K562 (cell line): ENCODE results near the gene TFPI. TPM values are rescaled to one million over a fixed set of nuclear protein-coding genes. Genes with fewer than 3 reads are reported as not detected.

Experiments used
- ATAC-seq: fragments of 200-7000 bp; cut with Tn5 transposase; 3 replicates; pipeline ENCODE4 v1.9.1; 2020; ENCODE audit warnings: moderate library complexity
- BruUV-seq: library from RNA; stranded (reverse); fragments of 400-500 nt; replicated peaks from 2 replicates; lab custom pipeline; 2021; lab: Mats Ljungman, UMichigan
- CTCF ChIA-PET: fragments of 300-600 bp; formaldehyde crosslinking; extraction: SDS; loops from one replicate; lab custom pipeline; 2021; ENCODE audit warnings: low intra/inter-chr PET ratio; lab: Yijun Ruan, JAX
- POLR2A ChIA-PET: fragments of 300-600, 350-650 bp; sonication (Branson Sonifier 250); formaldehyde crosslinking; extraction: SDS; loops from one replicate; lab custom pipeline; 2021; ENCODE audit warnings: antibody characterized with exemption, inconsistent platforms; lab: Yijun Ruan, JAX
- DNase-seq, 4 experiments: peaks; one replicate each; pipeline versions ENCODE4 v3.0.0 to v3.0.0-alpha.2; 2011 to 2018; ENCODE audit warnings: low spot score in 3 of 4, mixed read lengths in 3 of 4; ENCODE audit errors: extremely low read depth in 1 of 4
- FAIRE-seq: peaks from 2 replicates; lab custom pipeline; 2011; peaks lifted over from hg19 to GRCh38; lab: Jason Lieb, UNC
- H2AFZ ChIP-seq: 2 replicates; pipeline ENCODE4 v1.6.0; 2011; ENCODE audit warnings: low read depth, low read length, control low read depth, inconsistent platforms
- H3K27ac ChIP-seq: fragments of 200-600 bp; 3 replicates; pipeline ENCODE4 v1.8.0; 2011; ENCODE audit warnings: low read depth, mild to moderate bottlenecking, control low read depth, inconsistent platforms, low read length, moderate library complexity, mixed read lengths; ENCODE audit errors: extremely low read depth
- H3K27me3 ChIP-seq, 2 experiments: fragments of 300-600 bp in 1 of 2; 2 replicates in 1 of 2; 3 replicates in 1 of 2; pipeline versions ENCODE4 v1.6.0 to v1.8.0; 2011; ENCODE audit warnings: inconsistent platforms in 2 of 2, low read length in 2 of 2, mild to moderate bottlenecking in 1 of 2, mixed read lengths in 1 of 2, moderate library complexity in 1 of 2; ENCODE audit not compliant: control insufficient read depth in 2 of 2, insufficient read depth in 2 of 2
- H3K36me3 ChIP-seq: fragments of 300-600 bp; 3 replicates; pipeline ENCODE4 v1.8.0; 2011; ENCODE audit warnings: mild to moderate bottlenecking, low read length, inconsistent platforms; ENCODE audit not compliant: control insufficient read depth, insufficient read depth
- H3K4me1 ChIP-seq, 2 experiments: fragments of 200-600 bp in 1 of 2; replicated peaks in 1 of 2; 2 replicates in 1 of 2; 3 replicates in 1 of 2; pipeline versions ENCODE4 v1.5.1 to v1.8.0; 2011; ENCODE audit warnings: inconsistent platforms in 2 of 2, low read length in 2 of 2, mild to moderate bottlenecking in 1 of 2, mixed read lengths in 1 of 2, moderate library complexity in 1 of 2; ENCODE audit not compliant: control insufficient read depth in 2 of 2, insufficient read depth in 2 of 2
- H3K4me2 ChIP-seq: 2 replicates; pipeline ENCODE4 v1.6.1; 2011; ENCODE audit warnings: low read length, control low read depth, inconsistent platforms, mixed read lengths; ENCODE audit not compliant: insufficient read depth
- H3K4me3 ChIP-seq: fragments of 200-600 bp; sonication (generic), shearing (Covaris generic); 2 replicates; pipeline ENCODE4 v1.5.1; 2016; ENCODE audit warnings: control low read depth, inconsistent platforms
- H3K79me2 ChIP-seq: fragments of 200-600 bp; 3 replicates; pipeline ENCODE4 v1.8.0; 2011; ENCODE audit warnings: low read length, inconsistent platforms; ENCODE audit not compliant: control insufficient read depth, insufficient read depth
- H3K9ac ChIP-seq, 2 experiments: 2 replicates each; pipeline versions ENCODE4 v1.6.0 to v1.6.1; 2011; ENCODE audit warnings: low read depth in 2 of 2, low read length in 2 of 2, control low read depth in 1 of 2, inconsistent platforms in 1 of 2, mild to moderate bottlenecking in 1 of 2, mixed read lengths in 1 of 2; ENCODE audit not compliant: insufficient read depth in 1 of 2
- H3K9me1 ChIP-seq: one replicate; pipeline ENCODE4 v1.6.0; 2011; ENCODE audit warnings: inconsistent platforms, mild to moderate bottlenecking, low read length, moderate library complexity; ENCODE audit not compliant: control insufficient read depth, insufficient read depth
- H3K9me3 ChIP-seq: replicated peaks from 2 replicates; pipeline ENCODE4 v1.5.1; 2011; ENCODE audit warnings: low read depth, low read length, inconsistent platforms; ENCODE audit not compliant: control insufficient read depth, insufficient read depth
- H4K20me1 ChIP-seq: replicated peaks from 2 replicates; pipeline ENCODE4 v1.6.1; 2011; ENCODE audit warnings: low read length, inconsistent platforms, mixed read lengths; ENCODE audit not compliant: control insufficient read depth, insufficient read depth
- DACH1 ChIP-seq: fragments of 450-650 bp; IDR thresholded peaks from 2 replicates; pipeline ENCODE4 v1.6.1; 2018; ENCODE audit not compliant: partially characterized antibody
- DMBX1 ChIP-seq: fragments of 250-450 bp; sonication (Bioruptor Pico); IDR thresholded peaks from 2 replicates; pipeline ENCODE4 v1.8.0; 2022; ENCODE audit warnings: inconsistent platforms, mild to moderate bottlenecking, moderate library complexity, borderline replicate concordance
- HDAC8 ChIP-seq: fragments of 450-650 bp; IDR thresholded peaks from 2 replicates; pipeline ENCODE4 v1.6.1; 2016; ENCODE audit warnings: mild to moderate bottlenecking, missing genetic modification characterization, moderate library complexity, missing compliant biosample characterization
- MTA2 ChIP-seq: fragments of 450-650 bp; IDR thresholded peaks from 2 replicates; pipeline ENCODE4 v1.6.1; 2016; ENCODE audit warnings: low read depth
- RFX1 ChIP-seq: fragments of 450-650 bp; IDR thresholded peaks from 2 replicates; pipeline ENCODE4 v1.6.1; 2016; ENCODE audit warnings: mild to moderate bottlenecking, moderate library complexity
- STAT5A ChIP-seq: IDR thresholded peaks from 2 replicates; pipeline ENCODE4 v1.6.1; 2012; ENCODE audit warnings: low read length, inconsistent platforms, borderline replicate concordance
- ZNF3 ChIP-seq: fragments of 250-450 bp; sonication (Bioruptor Pico); IDR thresholded peaks from 2 replicates; pipeline ENCODE4 v1.5.0; 2021; ENCODE audit warnings: mild to moderate bottlenecking, moderate library complexity
- ZNF316 ChIP-seq: fragments of 450-650 bp; IDR thresholded peaks from 2 replicates; pipeline ENCODE4 v1.6.1; 2016
- ZNF408 ChIP-seq: fragments of 250-450 bp; sonication (Bioruptor Pico); IDR thresholded peaks from 2 replicates; pipeline ENCODE4 v1.4.0; 2020; ENCODE audit warnings: low read depth, mild to moderate bottlenecking, moderate library complexity
- WGBS: fragments of 100-300 bp; shearing (Covaris generic); methylation state at CpG from one replicate; pipeline ENCODE4 v1.1.6; 2016; ENCODE audit warnings: low coverage, mixed read lengths; ENCODE audit not compliant: insufficient coverage; ENCODE audit errors: missing lambda C conversion rate; 5-methylcytosine and 5-hydroxymethylcytosine counted together
- in situ Hi-C: fragments of 300-500 bp; cut with MboI; formaldehyde crosslinking; loops from 4 replicates; pipeline ENCODE4 v1.15.0; 2018; ENCODE audit warnings: inconsistent platforms, mixed read lengths
- intact Hi-C: fragments of 100-400 bp; cut with micrococcal nuclease; formaldehyde crosslinking; loops from 2 replicates; pipeline ENCODE4 v1.14.2; 2022
- polyA plus RNA-seq, 8 experiments: library from polyadenylated mRNA; depleted of rRNA in 4 of 8; stranded (reverse) in 5 of 8; unstranded in 3 of 8; fragments of >200 nt; fragmentation: Nextera tagmentation in 2 of 8; fragmentation: Illumina TruSeq in 1 of 8; extraction: Ambion mirVana in 2 of 8; extraction: Trizol in 1 of 8; gene quantifications; 2 replicates each; pipeline versions ENCODE4 v1.2.1 to v1.2.3, GENCODE V29; 2011 to 2014; ENCODE audit warnings: inconsistent platforms in 1 of 8, missing spikeins in 1 of 8
- total RNA-seq, 7 experiments: library from RNA; depleted of rRNA in 6 of 7; stranded (reverse); fragments of >200 nt in 6 of 7; fragmentation: Illumina TruSeq in 2 of 7; extraction: Trizol in 2 of 7; gene quantifications; 2 replicates each; pipeline versions ENCODE4 v1.2.1 to v1.2.3, GENCODE V29; 2011 to 2021; ENCODE audit warnings: low replicate concordance in 1 of 7
- TF ChIP-seq, protein P1 (sequence below): fragments of 200-400 bp; formaldehyde crosslinking; IDR thresholded peaks from 2 replicates; pipeline ENCODE4 v1.6.1; 2017; ENCODE audit warnings: mild to moderate bottlenecking, low read depth, low read length, moderate library complexity

TFPI gene
- total and polyA plus RNA-seq, 9 of the 15 experiments (the other 6 are each of a cell fraction or from before 2014, with no cell fraction given) = 53.5 to 219 (median 100) TPM

DNA sequence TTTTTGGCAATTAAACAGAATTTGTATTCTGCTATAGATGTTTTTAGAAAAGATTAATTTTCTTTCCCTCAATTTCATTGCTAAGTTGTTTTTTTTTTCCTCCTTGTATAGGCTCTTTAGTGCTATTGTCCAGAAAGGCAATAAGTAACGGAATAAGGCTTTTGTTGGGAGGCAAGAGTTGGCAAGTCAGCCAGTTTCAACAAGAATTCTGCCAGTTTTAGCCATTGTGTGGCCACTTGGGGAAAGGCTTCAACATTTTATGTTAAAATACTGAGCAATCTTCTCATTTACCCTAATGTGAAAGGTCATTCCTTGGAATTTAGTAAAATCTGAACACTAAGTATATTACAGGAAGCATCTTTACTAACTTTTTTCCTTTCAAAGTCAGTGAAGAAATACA is 115.8 kb downstream of the TFPI start:
- Histone ChIP-seq H3K4me2 (no peak overlapping the region), H3K4me1 (no peaks in the 10 kb centered on the region), H3K9ac (no peak overlapping the region), H3K4me3 (no peak overlapping the region), H3K79me2 (no peaks in the 10 kb centered on the region), H4K20me1 (no peaks in the 10 kb centered on the region), H3K9me1 (no peaks in the 10 kb centered on the region), H3K27ac (no peak overlapping the region), H3K36me3 (no peaks in the 10 kb centered on the region), H3K27me3 (no peaks in the 10 kb centered on the region), H3K9me3 (no peaks in the 10 kb centered on the region), H2AFZ (no peak overlapping the region)
- no peak for DNase-seq
- CTCF ChIA-PET = no interaction called here
- intact Hi-C loops (no loop called here), in situ Hi-C loops (loop anchor here (25.0 kb wide), 1 partner anchor 551 kb away; no protein-coding TSS in a partner anchor)
- no peak for TF ChIP-seq DMBX1
- TF ChIP-seq RFX1 = no peak
- TF ChIP-seq STAT5A = no peak
- no peak for TF ChIP-seq ZNF408
- TF ChIP-seq ZNF3 (CRISPR knock-in tag) = no peak
- TF ChIP-seq, protein P1, sequence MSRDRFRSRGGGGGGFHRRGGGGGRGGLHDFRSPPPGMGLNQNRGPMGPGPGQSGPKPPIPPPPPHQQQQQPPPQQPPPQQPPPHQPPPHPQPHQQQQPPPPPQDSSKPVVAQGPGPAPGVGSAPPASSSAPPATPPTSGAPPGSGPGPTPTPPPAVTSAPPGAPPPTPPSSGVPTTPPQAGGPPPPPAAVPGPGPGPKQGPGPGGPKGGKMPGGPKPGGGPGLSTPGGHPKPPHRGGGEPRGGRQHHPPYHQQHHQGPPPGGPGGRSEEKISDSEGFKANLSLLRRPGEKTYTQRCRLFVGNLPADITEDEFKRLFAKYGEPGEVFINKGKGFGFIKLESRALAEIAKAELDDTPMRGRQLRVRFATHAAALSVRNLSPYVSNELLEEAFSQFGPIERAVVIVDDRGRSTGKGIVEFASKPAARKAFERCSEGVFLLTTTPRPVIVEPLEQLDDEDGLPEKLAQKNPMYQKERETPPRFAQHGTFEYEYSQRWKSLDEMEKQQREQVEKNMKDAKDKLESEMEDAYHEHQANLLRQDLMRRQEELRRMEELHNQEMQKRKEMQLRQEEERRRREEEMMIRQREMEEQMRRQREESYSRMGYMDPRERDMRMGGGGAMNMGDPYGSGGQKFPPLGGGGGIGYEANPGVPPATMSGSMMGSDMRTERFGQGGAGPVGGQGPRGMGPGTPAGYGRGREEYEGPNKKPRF = no peak
- TF ChIP-seq HDAC8 = no peak
- no peak for TF ChIP-seq MTA2
- TF ChIP-seq DACH1 = no peak
- no peak for TF ChIP-seq ZNF316
- 5% methylated on average over 1 of the region's 1 CpG for whole genome bisulfite sequencing
- BruUV-seq = no TSS peak
- FAIRE-seq = no peak
- ATAC-seq = no peak
- POLR2A ChIA-PET = no interaction called here
